Measurements from ENCODE around the gene LDLRAD3.
A peak's percentile ranks its signal among the peaks of the same experiment; 100 is the strongest.

Gene LDLRAD3

DNA sequence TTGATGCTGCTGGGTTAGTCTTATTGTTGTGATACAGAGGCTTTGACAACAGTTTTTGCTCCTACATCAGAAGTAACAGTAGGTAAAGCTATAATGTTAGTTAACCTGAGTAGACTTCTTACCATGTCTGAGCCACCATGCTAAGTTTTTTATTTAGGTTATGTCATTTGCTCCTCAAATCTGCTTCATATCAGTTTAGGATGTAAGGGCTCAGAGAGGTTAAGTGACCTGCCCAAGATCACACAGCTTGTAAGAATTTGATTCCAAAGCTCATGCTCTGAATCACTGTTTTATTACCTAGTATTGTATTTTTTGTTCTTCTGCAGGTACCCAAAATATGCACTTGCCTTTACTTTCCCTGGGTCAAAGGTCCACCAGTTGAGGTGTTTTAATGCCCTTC, 183.7 kb downstream of the LDLRAD3 start:
- TF ChIP-seq EZH2phosphoT487 (IDR thresholded peaks at IDR 0.05; ENCODE audit: low read depth) (no peak), CTCF (IDR thresholded peaks at IDR 0.05; ENCODE audit: low read depth, low read length) (no peak)
- H3K4me1 ChIP-seq (ENCODE audit: low read length), result no peaks in the 10 kb centered on the region
- no peaks in the 10 kb centered on the region for H4K20me1 ChIP-seq (ENCODE audit: insufficient read depth, low read length)
- no peak overlapping the region for H3K4me2 ChIP-seq (ENCODE audit: low read length)
- no peak overlapping the region for H3K9ac ChIP-seq (ENCODE audit: low read length)
- no peak overlapping the region for H2AFZ ChIP-seq (ENCODE audit: low read depth, low read length)
- H3K27ac ChIP-seq (ENCODE audit: low read length), result no peak overlapping the region
- peaks cover 43% of the 10 kb centered on the region for H3K27me3 ChIP-seq (ENCODE audit: low read depth, low read length)
- no peaks in the 10 kb centered on the region for H3K79me2 ChIP-seq (ENCODE audit: low read length)
- H3K9me3 ChIP-seq (ENCODE audit: insufficient read depth, low read length), result no peaks in the 10 kb centered on the region
- no peaks in the 10 kb centered on the region for H3K36me3 ChIP-seq (replicated peaks; ENCODE audit: low read depth, low read length)
- no peak overlapping the region for H3K4me3 ChIP-seq (ENCODE audit: low read length)

GRCh38 chr11:36129955-36130354, 186.1 kb downstream of the LDLRAD3 start:
- Histone ChIP-seq H3K9ac (ENCODE audit: low read length) (no peak overlapping the region), H3K27ac (ENCODE audit: low read length) (no peak overlapping the region), H3K4me1 (ENCODE audit: low read length) (no peaks in the 10 kb centered on the region), H3K4me3 (ENCODE audit: low read length) (no peak overlapping the region), H3K27me3 (ENCODE audit: low read depth, low read length) (peaks cover 56% of the 10 kb centered on the region), H2AFZ (ENCODE audit: low read depth, low read length) (no peak overlapping the region), H3K4me2 (ENCODE audit: low read length) (no peak overlapping the region), H3K36me3 (replicated peaks; ENCODE audit: low read depth, low read length) (no peaks in the 10 kb centered on the region), H3K79me2 (ENCODE audit: low read length) (no peaks in the 10 kb centered on the region), H4K20me1 (ENCODE audit: insufficient read depth, low read length) (no peaks in the 10 kb centered on the region), H3K9me3 (ENCODE audit: insufficient read depth, low read length) (no peaks in the 10 kb centered on the region)
- TF ChIP-seq CTCF (IDR thresholded peaks at IDR 0.05; ENCODE audit: low read depth, low read length) (no peak), EZH2phosphoT487 (IDR thresholded peaks at IDR 0.05; ENCODE audit: low read depth) (no peak)

DNA sequence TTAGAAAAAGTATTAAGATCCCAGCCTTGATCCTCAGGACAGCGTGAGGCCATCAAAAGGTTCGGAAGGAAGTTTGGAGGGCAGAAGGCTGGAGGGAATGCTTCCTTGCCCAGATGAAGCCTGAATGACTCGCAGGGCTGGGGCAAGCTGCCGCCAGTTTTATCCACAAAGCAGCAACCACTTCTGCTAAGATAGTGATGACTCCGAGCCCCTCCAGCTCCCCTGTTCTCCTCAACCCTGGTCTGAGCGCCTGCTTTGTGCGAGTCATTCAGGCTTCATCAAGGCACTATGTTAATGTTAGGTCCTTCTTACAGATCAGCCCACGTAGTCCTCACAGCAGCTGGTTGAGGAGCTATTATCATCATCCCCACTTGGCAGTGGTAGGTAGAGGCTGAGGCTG, 186.5 kb downstream of the LDLRAD3 start:
- H3K27ac ChIP-seq (ENCODE audit: low read length), result no peak overlapping the region
- H3K36me3 ChIP-seq (replicated peaks; ENCODE audit: low read depth, low read length), result no peaks in the 10 kb centered on the region
- H3K9ac ChIP-seq (ENCODE audit: low read length), result no peak overlapping the region
- no peaks in the 10 kb centered on the region for H4K20me1 ChIP-seq (ENCODE audit: insufficient read depth, low read length)
- H2AFZ ChIP-seq (ENCODE audit: low read depth, low read length), result no peak overlapping the region
- no peak overlapping the region for H3K4me3 ChIP-seq (ENCODE audit: low read length)
- no peak overlapping the region for H3K4me2 ChIP-seq (ENCODE audit: low read length)
- TF ChIP-seq CTCF (IDR thresholded peaks at IDR 0.05; ENCODE audit: low read depth, low read length) (no peak), EZH2phosphoT487 (IDR thresholded peaks at IDR 0.05; ENCODE audit: low read depth) (no peak)
- no peaks in the 10 kb centered on the region for H3K9me3 ChIP-seq (ENCODE audit: insufficient read depth, low read length)
- no peaks in the 10 kb centered on the region for H3K79me2 ChIP-seq (ENCODE audit: low read length)
- no peaks in the 10 kb centered on the region for H3K4me1 ChIP-seq (ENCODE audit: low read length)
- peaks cover 56% of the 10 kb centered on the region for H3K27me3 ChIP-seq (ENCODE audit: low read depth, low read length)

DNA sequence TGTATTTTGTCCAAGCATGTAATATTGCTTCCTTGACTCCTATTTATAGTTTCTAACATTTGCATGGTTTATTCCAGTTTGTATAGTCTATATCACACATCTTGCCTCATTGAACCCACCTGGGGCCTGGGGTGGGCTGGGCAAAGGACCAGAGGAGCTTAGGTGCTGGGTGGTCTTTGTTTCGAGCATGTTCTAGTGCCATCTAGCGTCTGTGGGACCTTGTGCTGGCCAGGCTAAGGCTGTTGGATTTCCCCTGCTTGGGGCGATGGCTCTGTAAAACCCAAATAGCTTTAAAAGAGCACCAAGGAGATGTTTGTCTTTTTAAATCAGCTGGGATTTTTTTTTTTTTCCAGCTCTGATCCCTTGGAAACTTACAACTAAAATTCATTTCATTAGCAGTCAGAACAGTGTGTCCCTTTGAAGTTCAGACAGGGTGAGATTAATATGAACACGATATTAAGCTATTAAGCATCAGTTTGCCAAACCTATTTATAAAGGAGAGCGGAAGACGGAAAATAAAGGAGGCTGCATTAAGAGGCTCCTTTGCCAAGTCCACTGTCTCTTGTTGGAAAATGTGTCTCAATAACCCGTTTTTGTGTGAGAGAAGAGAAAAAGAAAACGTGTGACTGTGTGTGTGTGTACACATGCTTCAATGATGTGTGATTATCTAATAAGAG, 188.0 kb downstream of the LDLRAD3 start:
- no peak overlapping the region for H3K9ac ChIP-seq (ENCODE audit: low read length)
- H3K4me3 ChIP-seq (ENCODE audit: low read length), result no peak overlapping the region
- no peak overlapping the region for H3K27ac ChIP-seq (ENCODE audit: low read length)
- no peak overlapping the region for H3K4me2 ChIP-seq (ENCODE audit: low read length)
- no peak overlapping the region for H2AFZ ChIP-seq (ENCODE audit: low read depth, low read length)
- H3K79me2 ChIP-seq (ENCODE audit: low read length), result no peaks in the 10 kb centered on the region
- H3K9me3 ChIP-seq (ENCODE audit: insufficient read depth, low read length), result no peaks in the 10 kb centered on the region
- H3K27me3 ChIP-seq (ENCODE audit: low read depth, low read length), result peaks cover 47% of the 10 kb centered on the region
- TF ChIP-seq CTCF (IDR thresholded peaks at IDR 0.05; ENCODE audit: low read depth, low read length) (peak; percentile 83), EZH2phosphoT487 (IDR thresholded peaks at IDR 0.05; ENCODE audit: low read depth) (no peak)
- H4K20me1 ChIP-seq (ENCODE audit: insufficient read depth, low read length), result no peaks in the 10 kb centered on the region
- H3K4me1 ChIP-seq (ENCODE audit: low read length), result no peaks in the 10 kb centered on the region
- H3K36me3 ChIP-seq (replicated peaks; ENCODE audit: low read depth, low read length), result no peaks in the 10 kb centered on the region
